AG10803 (cell line): ENCODE data around the gene PDCD6IP.
A peak's percentile ranks its signal among the peaks of the same experiment; 100 is the strongest.
"Not testable (repeated sequence)": the region's sequence is repeated elsewhere in the genome, so short reads cannot be mapped to it uniquely, and the experiment has no call there.

ENCODE experiments used
- DNase-seq: peaks from one replicate; pipeline ENCODE4 v3.0.0; 2010; ENCODE audit warnings: low read depth
- H3K4me3 ChIP-seq: 2 replicates; pipeline ENCODE4 v1.5.1; 2011; ENCODE audit warnings: mild to moderate bottlenecking, low read length, control low read depth
- CTCF ChIP-seq: conservative IDR thresholded peaks from 2 replicates; pipeline ENCODE4 v1.5.1; 2011; ENCODE audit warnings: mild to moderate bottlenecking, low read length, control low read depth, inconsistent platforms

Gene PDCD6IP

GRCh38 chr3:33855884-33856546 lies 57.6 kb downstream of the PDCD6IP start:
- DNase-seq = no peak
- no peak overlapping the region for H3K4me3 ChIP-seq
- no peak for TF ChIP-seq CTCF

- not testable (repeated sequence) for H3K4me3 ChIP-seq, DNase-seq
Observed at GRCh38 chr3:33857701-33858100, 59.3 kb downstream of the PDCD6IP start.

- H3K4me3 ChIP-seq = no peak overlapping the region
- DNase-seq = peak; percentile 3
- TF ChIP-seq CTCF = no peak
Observed at GRCh38 chr3:33858131-33858530, 59.7 kb downstream of the PDCD6IP start.

- TF ChIP-seq CTCF = no peak
- H3K4me3 ChIP-seq = no peak overlapping the region
- DNase-seq = no peak
Observed at GRCh38 chr3:33860373-33861050, 62.1 kb downstream of the PDCD6IP start.

- H3K4me3 ChIP-seq = no peak overlapping the region
- no peak for TF ChIP-seq CTCF
- DNase-seq = no peak
Observed at GRCh38 chr3:33865133-33865532, 66.7 kb downstream of the PDCD6IP start.

GRCh38 chr3:33868309-33868708 lies 69.9 kb downstream of the PDCD6IP start:
- no peak for TF ChIP-seq CTCF
- no peak for DNase-seq
- H3K4me3 ChIP-seq = no peak overlapping the region

GRCh38 chr3:33869977-33870376 lies 71.5 kb downstream of the PDCD6IP start:
- DNase-seq = no peak
- H3K4me3 ChIP-seq = no peak overlapping the region
- TF ChIP-seq CTCF = no peak
